Lower leg skin (tissue), 4 donors: ENCODE data around the gene PLPP4. TPM values are rescaled to one million over a fixed set of nuclear protein-coding genes. Genes with fewer than 3 reads are reported as not detected.

Experiments
- DNase-seq, 2 donors: peaks; one replicate each; pipeline ENCODE4 v3.0.0-alpha.2; 2019; ENCODE audit warnings: low spot score in 2 of 2
- H3K4me3 ChIP-seq: fragments of 200-600 bp; sonication (generic); 2 replicates; pipeline ENCODE4 v1.5.1; 2017; ENCODE audit warnings: mild to moderate bottlenecking, low read depth; ENCODE audit not compliant: poor library complexity, severe bottlenecking
- CTCF ChIP-seq, 3 donors: fragments of 450-650 bp; IDR thresholded peaks; one replicate each; pipeline ENCODE4 v1.5.1; 2016; ENCODE audit warnings: antibody characterized with exemption in 3 of 3, mild to moderate bottlenecking in 3 of 3, moderate library complexity in 2 of 3
- POLR2A ChIP-seq, 2 donors: fragments of 450-650 bp; IDR thresholded peaks; one replicate each; pipeline ENCODE4 v1.6.1; 2016 to 2017; ENCODE audit warnings: antibody characterized with exemption in 2 of 2, mild to moderate bottlenecking in 1 of 2, moderate library complexity in 1 of 2
- whole genome bisulfite sequencing, 2 donors: methylation state at CpG; one replicate each; pipeline ENCODE4 v1.1.5; 2018; 5-methylcytosine and 5-hydroxymethylcytosine counted together
- intact Hi-C: fragments of 100-400 bp; cut with DNase I; formaldehyde crosslinking; loops from one replicate; pipeline ENCODE4 v1.15.0; 2023; ENCODE audit warnings: low total_unique reads
- total RNA-seq, 4 donors: library from RNA; depleted of rRNA; stranded (reverse); fragments of >200 nt; gene quantifications; one replicate each; pipeline ENCODE4 v1.1.0, GENCODE V29; 2016

The PLPP4 gene
- total RNA-seq, 4 donors from 2014 or later, result 0.29 to 0.42 TPM; not detected in 2

- TF ChIP-seq CTCF (IDR thresholded peaks at IDR 0.05) (no peak), POLR2A (IDR thresholded peaks at IDR 0.05) (no peak)
- WGBS, 2 donors, result 87 to 94% methylated on average over 2 of the region's 2 CpGs
- DNase-seq, result no peak
- H3K4me3 ChIP-seq, result no peak overlapping the region
- intact Hi-C loops, result no loop called here
Observed at GRCh38 chr10:120570418-120570817, 113.4 kb downstream of the PLPP4 start.

DNA sequence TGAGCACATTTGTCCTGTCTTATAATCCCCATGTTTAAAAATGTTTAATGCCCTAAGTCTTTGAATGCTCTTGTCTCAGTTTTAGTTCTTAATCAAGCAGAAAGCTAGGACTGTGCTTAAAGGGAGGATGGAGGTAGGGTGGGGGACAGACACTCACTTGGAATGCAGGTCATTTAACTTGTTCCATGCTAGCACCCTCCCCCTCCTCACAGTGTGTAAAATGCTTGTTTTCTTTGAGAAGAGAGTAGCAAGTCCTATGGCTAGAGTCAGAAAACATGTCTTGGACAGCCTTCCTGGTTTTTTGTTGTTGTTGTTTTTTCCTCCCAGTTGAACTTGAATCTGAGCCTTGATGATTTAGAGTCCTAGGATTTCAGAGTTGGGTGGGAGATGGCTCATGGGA, 114.2 kb downstream of the PLPP4 start:
- no peak overlapping the region for H3K4me3 ChIP-seq
- no peak for DNase-seq
- TF ChIP-seq CTCF (IDR thresholded peaks at IDR 0.05), result no peak
- no peak for TF ChIP-seq POLR2A (IDR thresholded peaks at IDR 0.05)
- intact Hi-C loops, result no loop called here

DNA sequence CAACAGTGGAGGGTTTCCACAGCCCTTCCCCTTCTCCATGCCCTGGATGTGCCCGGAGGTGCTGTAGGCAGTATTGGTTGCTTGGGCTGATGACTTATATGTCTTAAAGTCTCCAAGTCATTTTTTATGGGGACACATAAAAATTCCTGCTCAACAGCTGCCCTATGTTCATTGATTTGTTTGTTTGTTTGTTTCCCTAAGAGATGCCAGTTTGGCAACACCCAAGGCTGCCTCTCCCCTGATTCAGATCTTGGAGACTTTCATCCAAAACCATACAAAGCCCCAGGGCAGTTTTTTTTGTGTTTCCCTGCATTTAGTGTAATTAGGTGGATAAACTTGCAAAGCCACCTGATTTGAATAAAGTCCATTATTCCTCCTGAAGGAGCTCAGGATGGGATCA, 115.3 kb downstream of the PLPP4 start:
- intact Hi-C loops, result no loop called here

GRCh38 chr10:120573355-120573754, 116.3 kb downstream of the PLPP4 start:
- WGBS, 2 donors, result 90 to 98% methylated on average over 2 of the region's 2 CpGs
- TF ChIP-seq CTCF (IDR thresholded peaks at IDR 0.05) (no peak), POLR2A (IDR thresholded peaks at IDR 0.05) (no peak)
- intact Hi-C loops, result no loop called here
- DNase-seq, result no peak
- H3K4me3 ChIP-seq, result no peak overlapping the region

More for the DNA sequence above, 115.3 kb downstream of the PLPP4 start:
- no peak for TF ChIP-seq POLR2A (IDR thresholded peaks at IDR 0.05)
- TF ChIP-seq CTCF (IDR thresholded peaks at IDR 0.05), result no peak
- no peak for DNase-seq
- H3K4me3 ChIP-seq, result no peak overlapping the region
- 72 to 77% methylated on average over 1 of the region's 1 CpG for WGBS, 2 donors

- no peak overlapping the region for H3K4me3 ChIP-seq
- intact Hi-C loops, result no loop called here
- TF ChIP-seq CTCF (IDR thresholded peaks at IDR 0.05), result no peak
- 86 to 90% methylated on average over 11 to 13 of the region's 13 CpGs for WGBS, 2 donors
- DNase-seq, result no peak
Observed at GRCh38 chr10:120574981-120575380, 118.0 kb downstream of the PLPP4 start.

- no peak overlapping the region for H3K4me3 ChIP-seq
- DNase-seq, result no peak
- WGBS, 2 donors, result 60 to 77% methylated on average over 3 of the region's 3 CpGs
- intact Hi-C loops, result no loop called here
- no peak for TF ChIP-seq CTCF (IDR thresholded peaks at IDR 0.05)
- TF ChIP-seq POLR2A (IDR thresholded peaks at IDR 0.05), result no peak
Observed at GRCh38 chr10:120575411-120575810, 118.4 kb downstream of the PLPP4 start.
